Ureter (tissue), 1 donor: ENCODE results near the gene GALNS. TPM values are rescaled to one million over a fixed set of nuclear protein-coding genes. Genes with fewer than 3 reads are reported as not detected.
A peak's percentile ranks its signal among the peaks of the same experiment; 100 is the strongest.
"Not testable (repeated sequence)": the region's sequence is repeated elsewhere in the genome, so short reads cannot be mapped to it uniquely, and the experiment has no call there.

ENCODE experiments used
- DNase-seq: peaks from one replicate; pipeline ENCODE4 v3.0.0-alpha.2; 2020; ENCODE audit warnings: low spot score
- total RNA-seq: library from RNA; stranded (reverse); gene quantifications from one replicate; pipeline ENCODE4 v1.2.4, GENCODE V29; 2023
- donor health status: DM: yes; HTN: yes; CAD: no.

Gene GALNS
- total RNA-seq, 1 donor from 2014 or later = 44.4 TPM

DNA sequence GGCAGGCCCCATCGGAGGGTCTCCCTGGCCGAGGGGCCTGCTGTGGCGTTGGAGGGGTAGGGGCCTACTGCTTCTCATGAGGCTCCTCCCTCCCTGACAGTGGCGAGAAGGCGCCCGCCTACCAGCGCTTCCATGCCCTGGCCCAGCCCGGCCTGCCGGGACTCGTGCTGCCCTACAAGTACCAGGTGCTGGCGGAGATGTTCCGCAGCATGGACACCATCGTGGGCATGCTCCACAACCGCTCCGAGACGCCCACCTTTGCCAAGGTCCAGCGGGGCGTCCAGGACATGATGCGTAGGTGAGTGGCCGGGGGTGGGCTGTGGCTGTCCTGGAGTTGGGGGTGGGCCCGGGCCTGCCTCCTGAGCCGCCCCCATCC is 51.4 kb downstream of the GALNS start:
- DNase-seq = no peak

DNA sequence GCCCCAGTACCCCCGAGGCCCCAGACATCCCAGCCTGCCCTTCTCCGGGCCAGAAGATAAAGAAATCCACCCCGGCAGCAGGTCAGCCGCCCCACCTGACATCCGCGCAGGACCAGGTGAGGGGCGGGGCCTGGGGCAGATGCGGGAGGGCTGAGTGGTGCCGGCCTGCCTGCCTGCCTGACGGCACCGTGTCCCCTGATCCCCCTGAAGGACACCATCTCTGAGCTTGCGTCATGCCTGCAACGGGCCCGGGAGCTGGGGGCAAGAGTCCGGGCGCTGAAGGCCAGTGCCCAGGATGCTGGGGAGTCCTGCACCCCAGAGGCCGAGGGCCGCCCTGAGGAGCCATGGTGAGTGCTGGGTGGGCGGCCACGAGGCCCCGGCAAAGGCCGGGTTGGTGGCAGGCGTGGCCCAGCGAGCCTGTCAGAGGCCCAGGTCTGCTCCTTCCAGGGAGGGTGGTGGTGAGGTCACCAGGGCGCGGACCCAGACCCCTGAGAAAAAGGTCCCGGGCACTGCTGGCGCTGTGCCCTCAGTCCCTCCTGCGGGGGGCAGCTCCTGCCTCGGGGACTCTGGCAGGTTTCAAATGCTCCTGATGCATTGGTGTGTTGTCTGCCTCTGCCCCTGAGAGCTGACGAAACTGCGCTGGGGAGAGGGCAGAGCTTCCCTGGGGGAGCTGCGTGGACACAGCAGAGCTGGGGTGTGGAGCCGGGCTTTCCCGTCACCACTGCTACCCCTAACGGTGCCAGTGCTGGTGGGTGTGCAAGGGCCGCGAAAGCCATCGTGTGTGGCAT is 52.0 kb downstream of the GALNS start:
- DNase-seq = no peak

DNA sequence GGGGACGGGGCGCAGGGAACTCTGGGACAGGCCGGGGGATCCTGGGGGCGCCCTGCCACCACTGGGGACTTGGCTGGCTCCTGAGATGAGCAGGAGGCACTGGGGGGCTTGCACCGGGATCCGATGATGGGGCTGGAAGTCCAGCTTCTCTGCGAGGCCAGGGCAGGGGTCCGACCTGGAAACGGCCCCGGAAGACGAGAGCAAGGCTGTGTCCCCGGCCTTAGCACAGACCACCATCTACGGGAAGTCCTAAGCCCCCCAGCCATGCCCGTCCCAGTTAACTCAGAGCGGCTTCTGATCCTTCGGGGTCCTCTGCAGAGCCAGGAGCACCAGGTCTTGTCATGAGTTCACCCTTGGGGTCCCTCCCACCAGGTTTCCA is 52.6 kb downstream of the GALNS start:
- no peak for DNase-seq

DNA sequence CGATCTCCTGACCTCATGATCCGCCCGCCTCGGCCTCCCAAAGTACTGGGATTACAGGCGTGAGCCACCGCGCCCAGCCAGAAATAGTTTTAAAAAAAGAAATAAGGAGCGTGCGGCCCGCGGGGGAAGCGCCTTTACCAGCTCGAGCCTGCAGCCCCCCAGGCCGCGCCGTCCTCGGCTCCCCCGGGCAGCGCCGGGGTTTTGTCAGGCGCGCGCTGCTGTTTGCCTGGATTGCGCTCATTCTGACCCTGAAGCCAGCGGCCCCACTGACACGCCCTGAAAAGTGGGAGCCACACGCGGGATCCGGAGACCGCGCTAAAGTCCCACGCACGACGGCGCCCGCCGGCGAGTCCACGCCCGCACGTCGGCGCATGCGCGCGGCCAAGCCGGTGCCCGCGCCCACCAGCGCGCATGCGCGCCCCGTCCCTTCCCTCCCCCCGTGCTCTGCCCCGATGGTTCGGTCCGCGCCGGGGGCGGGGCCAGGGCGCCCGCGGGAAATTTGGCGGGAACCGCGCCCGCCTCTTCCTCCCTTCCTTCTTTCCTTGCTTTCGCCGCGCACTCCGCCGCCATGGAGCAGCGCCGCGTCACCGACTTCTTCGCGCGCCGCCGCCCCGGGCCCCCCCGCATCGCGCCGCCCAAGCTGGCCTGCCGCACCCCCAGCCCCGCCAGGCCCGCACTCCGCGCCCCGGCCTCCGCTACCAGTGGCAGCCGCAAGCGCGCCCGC is 53.3 kb downstream of the GALNS start, which contains the start of gene CDT1:
TSS of gene CDT1 (plus strand) at position 526 of the 724 bp plus-strand sequence. CDS start at position 569, 43 bp downstream.
- DNase-seq = peak; percentile 88

DNA sequence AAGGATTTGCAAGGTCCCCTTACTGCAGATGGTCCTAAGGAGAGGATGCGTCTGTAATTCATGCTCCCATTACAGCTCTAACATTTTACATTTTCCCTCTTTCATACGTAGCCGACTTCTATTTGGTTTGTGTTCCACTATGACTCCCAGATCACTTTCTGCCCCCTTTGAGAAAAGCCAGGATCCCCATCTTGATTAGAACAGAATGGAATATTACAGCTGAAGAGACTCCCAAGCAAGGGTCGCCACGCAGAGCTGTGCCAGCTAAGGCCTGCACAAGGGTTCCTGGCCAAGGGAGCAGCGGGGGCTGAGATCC is 56.5 kb downstream of the GALNS start:
- DNase-seq = no peak

DNA sequence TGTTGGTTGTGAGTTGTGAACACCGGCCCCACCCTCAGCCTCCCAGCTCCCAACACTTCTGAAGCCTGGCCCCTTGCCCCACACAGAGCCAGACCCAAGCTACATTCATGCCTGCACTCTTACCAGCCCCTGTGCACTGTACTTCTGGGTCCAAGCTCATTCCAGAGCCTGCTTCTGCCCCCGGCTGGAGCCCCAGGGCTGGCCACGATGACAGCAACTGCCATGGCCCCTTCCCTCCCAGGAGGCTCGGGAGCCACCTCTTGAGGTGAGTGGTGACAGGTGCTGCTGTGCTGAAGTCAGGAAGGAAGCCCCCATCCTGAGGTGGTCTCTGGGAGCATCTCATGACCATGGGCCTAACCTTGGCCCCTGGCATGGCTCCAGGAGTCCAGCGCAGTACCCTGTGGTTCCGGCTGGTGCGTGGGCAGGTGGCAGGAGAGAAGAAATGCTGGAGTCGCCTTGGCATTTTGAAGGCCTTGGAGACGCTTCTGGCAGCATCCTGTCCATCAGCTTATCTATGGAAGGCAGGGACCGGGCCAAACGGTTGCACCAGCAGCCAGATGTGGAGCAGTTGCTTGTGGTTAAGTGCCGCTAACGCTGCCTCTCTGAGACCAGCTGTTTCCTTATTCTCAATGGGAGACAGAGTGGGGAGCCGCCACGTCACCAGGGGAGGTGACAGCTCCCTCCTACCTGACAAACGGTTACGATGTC is 57.0 kb downstream of the GALNS start:
- no peak for DNase-seq

DNA sequence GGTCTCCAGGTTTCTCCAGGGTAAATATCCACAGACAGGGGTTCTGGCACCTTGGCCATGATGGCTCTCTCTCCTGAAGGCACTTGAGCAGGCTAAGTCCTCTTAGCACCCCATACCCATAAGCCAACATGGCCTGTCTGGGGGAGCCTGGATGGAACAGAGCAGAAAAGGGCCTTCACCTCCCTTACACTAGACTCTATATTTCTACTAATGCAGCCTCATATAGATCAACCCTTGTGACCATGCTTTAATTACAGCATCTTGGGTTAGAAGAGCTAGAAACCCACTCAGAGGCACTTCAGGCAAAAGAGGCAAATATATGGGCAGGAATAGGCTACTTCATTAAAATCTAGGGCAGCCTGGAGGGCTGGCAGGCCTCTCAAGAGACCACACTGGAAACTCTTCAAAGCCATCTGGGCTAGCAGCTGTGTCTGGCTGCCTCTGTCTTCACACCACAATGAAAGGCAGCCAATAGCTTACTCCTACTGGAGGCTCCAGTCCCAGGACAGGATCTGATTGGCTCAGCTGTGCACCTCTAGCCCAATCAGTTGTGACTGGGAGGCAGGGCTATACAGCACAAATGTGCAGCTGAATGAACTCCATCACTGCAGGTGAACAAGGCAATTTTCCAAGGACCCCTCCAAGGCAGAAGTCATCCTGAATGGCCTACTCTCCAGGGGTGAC is 57.8 kb downstream of the GALNS start:
- DNase-seq = no peak

DNA sequence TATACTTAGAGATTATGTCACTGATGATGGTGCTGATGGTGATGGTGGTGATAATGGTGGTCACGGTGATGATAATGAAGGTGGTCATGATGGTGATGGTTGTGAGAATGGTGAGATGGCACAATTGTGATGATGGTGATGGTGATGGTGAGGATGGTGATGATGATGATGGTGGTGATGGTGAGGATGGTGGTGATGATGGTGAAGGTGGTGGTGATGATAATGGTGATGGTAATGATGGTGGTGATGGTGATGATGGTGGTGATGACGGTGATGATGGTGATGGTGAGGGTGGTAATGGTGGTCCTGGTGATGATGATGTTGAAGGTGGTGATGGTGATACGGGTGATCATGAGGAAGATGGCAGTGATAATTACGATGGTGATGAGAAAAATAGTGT is 58.7 kb downstream of the GALNS start:
- no peak for DNase-seq

DNA sequence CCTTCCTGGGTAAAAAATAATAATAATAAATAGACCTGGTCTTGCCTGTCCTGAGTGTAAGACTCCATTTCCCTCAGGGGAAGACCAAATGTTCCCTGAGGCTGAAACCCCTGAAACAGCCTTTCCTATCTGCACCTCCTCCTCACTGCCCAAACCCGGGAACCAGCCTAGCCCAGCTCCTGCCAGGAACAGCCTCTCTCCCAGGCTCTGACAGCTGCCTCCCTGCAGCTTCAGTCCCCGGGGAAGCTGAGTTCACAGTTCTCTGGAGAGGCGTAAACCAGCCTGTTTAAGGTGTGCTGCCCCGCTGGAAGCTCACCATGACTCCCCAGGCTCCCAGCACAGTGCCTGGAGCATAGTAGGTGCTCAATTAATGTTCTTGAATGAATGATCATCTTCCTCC is 60.5 kb downstream of the GALNS start:
- DNase-seq = no peak

DNA sequence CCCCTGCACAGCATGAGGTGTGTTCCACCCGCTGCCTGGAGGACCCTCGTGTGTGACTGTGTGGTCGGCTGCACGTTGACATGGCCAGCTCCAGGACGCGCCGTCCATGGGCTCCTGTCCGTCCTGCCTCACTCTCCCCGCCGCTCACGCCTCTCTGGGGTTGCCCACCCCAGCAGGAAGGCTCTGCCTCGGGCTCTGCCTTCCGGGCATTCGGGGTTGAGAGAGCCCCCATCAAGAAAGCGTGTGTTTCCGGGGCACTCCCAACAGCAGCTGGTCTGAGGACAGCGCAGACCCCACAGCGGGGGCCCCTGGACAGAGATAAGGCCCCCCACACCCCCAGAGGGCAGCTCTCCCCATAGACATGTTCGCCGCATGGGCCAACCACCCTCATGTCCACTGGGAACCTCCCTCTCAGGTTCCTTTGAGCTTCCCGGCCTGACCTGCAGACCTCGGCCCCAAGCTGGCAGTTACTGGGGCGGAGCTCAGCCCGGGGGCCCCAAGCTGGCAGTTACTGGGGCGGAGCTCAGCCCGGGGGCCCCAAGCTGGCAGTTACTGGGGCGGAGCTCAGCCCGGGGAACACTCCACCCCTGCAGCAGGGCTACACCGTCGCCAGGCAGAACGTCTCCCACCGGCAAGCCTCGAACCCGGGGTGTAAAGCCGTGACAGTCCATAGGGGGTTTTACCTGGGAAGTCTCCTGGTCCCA is 63.3 kb downstream of the GALNS start:
- no peak for DNase-seq

DNA sequence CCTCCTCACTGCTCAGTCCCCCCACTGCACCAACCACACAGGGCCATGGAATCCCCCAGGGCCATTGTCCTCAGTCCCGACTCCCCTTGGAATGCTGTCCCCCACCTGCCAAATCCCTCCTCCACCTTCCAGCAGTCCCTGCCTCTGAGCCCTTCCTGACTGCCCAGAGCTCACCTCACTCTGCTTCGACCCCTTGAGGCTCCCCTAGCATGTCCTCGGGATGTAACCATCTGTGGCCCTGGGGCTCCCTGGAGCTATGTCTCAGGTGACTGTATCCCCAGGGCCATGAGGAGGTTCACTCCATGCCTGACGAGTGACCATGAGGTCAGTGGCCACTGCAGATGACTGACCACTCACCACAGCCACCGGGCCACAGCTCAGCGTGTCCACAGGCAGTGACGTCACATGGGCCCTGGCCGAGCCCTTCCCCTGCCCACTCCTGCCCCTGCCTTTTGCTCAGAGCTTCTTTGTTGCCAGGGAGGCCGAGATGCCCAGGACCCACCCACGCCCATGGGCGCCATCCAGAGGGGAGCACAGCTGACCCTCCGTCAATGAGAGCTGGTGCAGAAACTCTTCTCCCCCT is 64.0 kb downstream of the GALNS start:
- no peak for DNase-seq

DNA sequence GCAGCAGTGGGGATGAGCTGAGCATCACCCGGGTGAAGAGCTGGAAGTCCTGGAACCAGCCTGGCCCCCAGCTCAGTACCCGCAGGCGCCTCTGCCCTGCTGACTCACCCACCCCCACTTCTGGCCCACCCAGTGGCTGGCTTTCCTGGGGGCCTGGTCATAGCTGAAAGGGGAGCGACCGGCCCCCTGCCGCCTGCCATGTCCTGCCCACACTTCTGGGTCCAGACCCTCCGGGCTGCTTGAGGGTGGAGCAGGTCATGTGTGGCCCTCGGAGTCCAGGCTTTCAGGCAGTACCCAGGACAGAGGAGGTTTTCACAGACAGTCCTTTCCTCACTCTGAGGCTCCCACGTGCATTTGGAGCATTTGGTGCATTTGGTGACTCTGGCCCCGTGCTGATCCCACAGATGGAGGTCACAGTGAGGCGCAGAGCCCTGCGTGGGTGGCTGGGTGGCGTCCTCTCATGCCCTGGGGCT is 64.6 kb downstream of the GALNS start:
- DNase-seq = no peak

DNA sequence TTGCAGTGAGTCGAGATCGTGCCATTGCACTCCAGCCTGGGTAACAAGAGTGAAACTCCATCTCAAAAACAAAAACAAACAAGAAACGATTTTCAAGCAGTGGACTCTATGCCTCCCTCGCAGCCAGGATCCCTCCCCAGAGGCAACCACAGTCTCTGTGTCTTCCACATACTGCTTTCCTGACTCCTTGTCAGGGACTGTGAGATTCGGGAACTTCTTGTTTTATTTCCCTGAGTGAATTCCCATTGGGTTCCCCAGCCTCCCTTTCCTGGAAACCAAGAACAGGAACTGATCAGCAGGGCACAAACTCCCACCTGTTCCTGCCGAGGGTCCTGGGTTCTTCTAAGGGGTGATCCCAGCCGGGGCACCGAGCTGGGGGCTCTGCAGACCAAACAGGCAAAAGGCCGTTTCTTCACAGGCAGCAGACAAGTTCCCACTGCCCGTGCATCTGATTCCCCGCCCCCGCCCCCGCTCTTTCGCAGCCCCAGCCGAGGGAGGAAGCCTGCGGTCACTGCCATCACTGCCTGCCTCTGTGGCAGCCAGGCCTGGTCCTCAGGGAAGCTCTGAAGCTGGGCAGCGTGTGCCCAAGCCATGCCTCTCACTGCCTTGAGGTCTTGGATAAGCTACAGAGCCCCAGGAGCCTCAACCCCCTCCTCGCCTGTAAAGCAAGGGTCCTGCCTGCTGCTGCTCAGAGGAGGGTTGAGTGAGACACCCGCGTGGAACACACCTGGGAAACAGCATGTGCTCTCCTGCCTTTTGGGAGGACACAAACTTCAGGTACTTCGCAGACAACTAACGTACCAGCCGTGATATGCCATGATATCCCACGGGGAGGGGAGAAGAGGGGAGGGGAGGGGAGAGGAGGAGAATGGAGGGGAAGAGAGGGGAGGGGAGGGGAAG is 66.2 kb downstream of the GALNS start:
- DNase-seq = no peak

DNA sequence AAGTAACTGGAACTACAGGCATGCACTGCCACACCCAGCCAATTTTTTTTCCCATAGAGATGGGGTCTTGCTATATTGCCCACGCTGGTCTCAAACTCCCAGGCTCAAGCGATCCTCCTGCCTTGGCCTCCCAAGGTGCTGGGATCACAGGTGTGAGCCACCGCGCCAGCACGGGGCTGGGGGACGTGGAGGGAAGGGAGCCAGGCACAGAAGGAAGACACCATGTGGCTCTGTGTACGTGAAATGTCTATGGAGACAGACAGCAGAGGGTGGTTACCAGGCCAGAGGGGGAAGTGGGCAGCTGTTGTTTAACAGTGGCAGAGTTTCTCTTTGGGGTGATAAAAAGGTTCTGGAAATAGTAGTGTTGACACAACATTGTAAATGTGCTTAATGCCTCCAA is 67.2 kb downstream of the GALNS start:
- DNase-seq = no peak

DNA sequence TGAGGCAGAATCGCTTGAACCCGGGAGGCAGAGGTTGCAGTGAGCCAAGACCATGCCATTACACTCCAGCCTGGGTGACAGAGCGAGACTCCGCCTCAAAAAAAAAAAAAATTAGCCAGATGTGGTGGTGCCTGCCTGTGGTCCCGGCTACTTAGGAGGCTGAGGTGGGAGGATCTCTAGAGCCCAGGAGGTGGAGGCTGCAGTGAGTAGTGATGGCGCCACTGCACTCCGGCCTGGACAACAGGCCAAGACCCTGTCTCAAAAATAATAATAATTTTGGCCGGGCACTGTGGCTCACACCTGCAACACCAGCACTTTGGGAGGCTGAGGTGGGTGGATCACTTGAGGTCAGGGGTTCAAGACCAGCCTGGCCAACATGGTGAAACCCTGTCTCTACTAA is 68.0 kb downstream of the GALNS start:
- not testable (repeated sequence) for DNase-seq

DNA sequence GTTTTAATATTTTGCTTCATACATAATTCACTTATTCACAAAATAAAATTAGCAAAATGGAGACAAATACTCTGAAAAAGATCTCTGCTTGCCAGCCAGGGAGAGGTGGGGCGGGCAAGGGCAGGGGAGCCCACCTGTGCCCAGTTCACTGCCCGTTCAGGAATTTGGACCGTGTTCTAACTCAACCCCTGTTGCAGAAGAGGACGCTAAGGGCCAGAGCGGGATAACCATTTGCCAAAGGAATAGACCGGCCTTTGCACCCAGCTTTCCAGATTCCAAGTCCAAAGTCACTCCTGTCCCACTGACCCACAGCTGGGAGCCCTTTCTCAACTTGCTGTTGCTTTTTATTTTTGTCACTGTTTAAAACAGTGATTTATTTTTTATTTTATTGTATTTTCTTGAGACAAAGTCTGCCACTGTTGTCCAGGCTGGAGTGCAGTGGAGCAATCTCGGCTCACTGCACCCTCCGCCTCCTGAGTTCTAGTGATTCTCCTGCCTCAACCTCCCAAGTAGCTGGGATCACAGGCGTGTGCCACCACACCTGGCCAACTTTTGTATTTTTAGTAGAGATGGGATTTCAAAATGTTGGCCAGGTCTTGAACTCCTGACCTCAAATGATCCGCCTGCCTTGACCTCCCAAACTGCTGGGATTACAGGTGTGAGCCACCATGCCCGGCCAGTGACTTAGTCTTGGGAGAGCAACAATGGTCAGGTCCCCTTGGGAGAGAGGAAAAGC is 69.0 kb downstream of the GALNS start:
- DNase-seq = no peak

DNA sequence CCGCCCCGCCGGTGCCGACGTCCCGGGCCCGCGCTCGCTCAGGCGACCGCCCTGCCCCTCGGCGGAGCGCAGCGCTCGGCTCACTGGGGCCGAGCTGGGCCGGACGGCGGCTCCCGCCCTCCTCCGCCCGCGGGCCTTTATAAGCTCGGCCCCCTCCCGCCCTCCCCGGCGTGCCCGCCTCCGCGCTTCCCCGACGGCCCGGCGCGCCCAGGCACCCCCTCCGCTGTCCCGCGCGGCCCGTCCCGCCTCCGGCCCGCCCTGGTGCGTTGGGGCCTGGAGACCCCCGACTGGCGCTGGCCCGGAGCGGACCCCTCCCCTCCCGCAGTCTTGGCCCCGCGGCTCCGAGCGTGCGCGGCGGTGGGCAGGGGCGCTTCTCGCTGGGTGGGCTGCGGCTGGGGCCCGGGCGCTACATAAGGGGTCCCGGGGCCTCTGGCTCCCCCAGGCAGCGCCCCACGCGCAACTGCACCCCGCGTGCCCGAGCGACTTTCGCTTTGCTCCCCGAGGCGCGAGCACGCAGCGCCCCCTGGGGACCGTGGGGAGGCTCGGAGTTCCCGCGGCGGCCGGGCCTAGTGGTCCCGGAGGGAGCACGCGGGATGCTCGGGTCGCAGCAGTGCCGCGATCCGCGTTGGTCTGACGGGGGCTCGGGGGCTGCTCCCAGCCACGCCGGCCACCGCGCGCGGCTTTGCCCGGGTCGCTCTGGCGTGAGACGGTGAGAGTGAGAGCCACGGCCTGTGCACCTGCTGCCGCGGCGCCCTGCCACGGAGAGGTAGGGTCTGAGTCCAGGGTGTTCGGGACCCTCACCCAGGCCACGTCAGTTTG is 71.4 kb downstream of the GALNS start, which contains the start of gene PIEZO1:
TSS of gene PIEZO1 (minus strand) at position 115 of the 819 bp plus-strand sequence. CDS start 256 bp downstream, outside the sequence.
- peak; percentile 81 for DNase-seq

DNA sequence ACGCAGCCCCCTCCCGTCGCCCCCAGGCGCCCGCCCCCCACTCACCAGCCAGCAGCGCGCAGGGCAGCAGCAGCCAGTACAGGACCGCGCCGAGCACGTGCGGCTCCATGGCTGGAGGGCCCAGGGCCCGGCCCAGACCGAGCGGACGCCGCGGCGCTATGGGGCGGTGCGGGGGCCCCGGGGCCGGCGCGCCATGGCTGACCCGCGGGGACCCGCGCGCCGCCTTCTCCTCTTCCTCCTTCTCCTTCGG is 72.0 kb downstream of the GALNS start:
- DNase-seq = no peak
